ENCODE measurements around the gene LGALS16. TPM values are rescaled to one million over a fixed set of nuclear protein-coding genes. Genes with fewer than 3 reads are reported as not detected.
A peak's percentile ranks its signal among the peaks of the same experiment; 100 is the strongest.
"Not testable (repeated sequence)": the region's sequence is repeated elsewhere in the genome, so short reads cannot be mapped to it uniquely, and the experiment has no call there.

Gene LGALS16
- total and polyA plus RNA-seq, 4 experiments from 2014 or later: not detected

GRCh38 chr19:39659791-39660190 lies 4.1 kb downstream of the LGALS16 start:
- H3K4me1 Mint-ChIP-seq: peaks cover 0 to 9% (median under 1%) of the 10 kb centered on the region in 4 donors
- no peak overlapping the region for H3K4me3 ChIP-seq (ENCODE audit: low read length in 2 of 2)
- no peaks in the 10 kb centered on the region for H3K36me3 ChIP-seq (ENCODE audit: insufficient read depth, low read length)
- no peaks in the 10 kb centered on the region for H3K4me1 ChIP-seq (ENCODE audit: insufficient read depth, low read length)
- H3K27ac ChIP-seq (ENCODE audit: low read depth, low read length): no peak overlapping the region
- no peaks in the 10 kb centered on the region for H3K36me3 Mint-ChIP-seq
- H3K27me3 ChIP-seq (ENCODE audit: insufficient read depth, low read length): no peaks in the 10 kb centered on the region
- peaks cover 0 to 1% (median 0%) of the 10 kb centered on the region in 8 donors for H3K9me3 Mint-ChIP-seq
- peak overlapping the region in 1 of 7 donors; percentile 32 for H3K27ac Mint-ChIP-seq
- ChIA-PET POLR2A (ENCODE audit: partially characterized antibody) (no interaction called here), CTCF (ENCODE audit: partially characterized antibody) (no interaction called here)
- H3K9me3 ChIP-seq (ENCODE audit: control insufficient read depth in 1 of 2, low read length in 2 of 2): no peaks in the 10 kb centered on the region
- H3K4me3 Mint-ChIP-seq: no peak overlapping the region
- H3K27me3 Mint-ChIP-seq: peaks cover 6 to 14% of the 10 kb centered on the region in 2 donors
- intact Hi-C loops (cut with micrococcal nuclease): no loop called here
- no peak for DNase-seq

DNA sequence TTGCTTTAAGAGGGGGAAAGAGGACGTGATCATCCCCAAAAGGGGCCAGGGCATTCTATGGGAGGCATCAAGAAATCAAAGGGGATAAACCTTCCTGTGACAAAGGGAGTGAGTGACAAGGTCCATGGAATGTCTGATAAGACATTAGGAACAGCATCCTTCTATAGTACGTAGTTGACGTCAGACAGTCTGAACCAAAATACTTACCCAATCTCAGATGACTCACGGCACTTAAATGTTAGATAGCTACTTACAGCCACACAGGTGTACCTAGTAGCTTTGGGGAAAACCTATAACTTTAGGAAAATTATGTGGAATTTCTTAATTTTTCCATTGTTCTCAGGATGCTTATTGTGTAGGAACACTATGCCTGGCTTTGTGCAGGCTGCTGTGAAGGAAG lies 4.9 kb downstream of the LGALS16 start:
- Histone ChIP-seq H3K27me3 (ENCODE audit: insufficient read depth, low read length) (no peaks in the 10 kb centered on the region), H3K4me3 (ENCODE audit: low read length in 2 of 2) (no peak overlapping the region), H3K4me1 (ENCODE audit: insufficient read depth, low read length) (no peaks in the 10 kb centered on the region), H3K27ac (ENCODE audit: low read depth, low read length) (no peak overlapping the region), H3K9me3 (ENCODE audit: control insufficient read depth in 1 of 2, low read length in 2 of 2) (no peaks in the 10 kb centered on the region), H3K36me3 (ENCODE audit: insufficient read depth, low read length) (no peaks in the 10 kb centered on the region)
- ChIA-PET POLR2A (ENCODE audit: partially characterized antibody) (no interaction called here), CTCF (ENCODE audit: partially characterized antibody) (no interaction called here)
- no peak overlapping the region for H3K27ac Mint-ChIP-seq
- intact Hi-C loops (cut with micrococcal nuclease): no loop called here
- H3K4me1 Mint-ChIP-seq: peaks cover 0 to 9% (median under 1%) of the 10 kb centered on the region in 4 donors
- peaks cover 6 to 15% of the 10 kb centered on the region in 2 donors for H3K27me3 Mint-ChIP-seq
- H3K4me3 Mint-ChIP-seq: no peak overlapping the region
- no peak for DNase-seq
- peaks cover 0 to 9% (median 2%) of the 10 kb centered on the region in 8 donors for H3K9me3 Mint-ChIP-seq
- H3K36me3 Mint-ChIP-seq: no peaks in the 10 kb centered on the region

DNA sequence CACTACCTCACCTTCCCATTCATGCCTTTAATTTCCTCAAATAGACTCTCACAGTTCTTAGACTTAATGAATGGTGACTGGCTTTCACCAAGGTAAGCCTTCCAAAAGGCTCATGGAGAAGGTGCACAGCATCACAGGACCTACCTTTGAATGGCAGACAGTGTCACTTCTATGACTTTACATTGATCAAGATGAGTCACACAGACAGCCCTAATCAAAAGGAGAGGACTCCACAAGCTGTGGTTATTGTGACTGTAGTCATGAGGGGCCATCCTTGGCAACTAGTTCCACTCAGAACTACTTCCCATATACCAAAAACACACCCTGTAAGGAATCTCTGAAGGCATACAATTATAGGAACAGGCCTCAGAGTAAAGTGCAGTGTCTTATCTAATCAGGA lies 5.9 kb downstream of the LGALS16 start:
- CTCF ChIA-PET (ENCODE audit: partially characterized antibody): no interaction called here

DNA sequence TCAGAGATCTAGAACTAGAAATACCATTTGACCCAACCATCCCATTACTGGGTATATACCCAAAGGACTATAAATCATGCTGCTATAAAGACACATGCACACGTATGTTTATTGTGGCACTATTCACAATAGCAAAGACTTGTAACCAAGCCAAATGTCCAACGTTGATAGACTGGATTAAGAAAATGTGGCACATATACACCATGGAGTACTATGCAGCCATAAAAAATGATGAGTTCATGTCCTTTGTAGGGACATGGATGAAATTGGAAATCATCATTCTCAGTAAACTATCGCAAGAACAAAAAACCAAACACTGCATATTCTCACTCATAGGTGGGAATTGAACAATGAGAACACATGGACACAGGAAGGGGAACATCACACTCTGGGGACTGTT lies 14.1 kb downstream of the LGALS16 start:
- H3K4me3 ChIP-seq (ENCODE audit: low read length in 2 of 2); DNase-seq; H3K27ac ChIP-seq (ENCODE audit: low read depth, low read length); H3K4me3 Mint-ChIP-seq; H3K36me3 ChIP-seq (ENCODE audit: insufficient read depth, low read length); H3K27ac Mint-ChIP-seq; H3K36me3 Mint-ChIP-seq; H3K27me3 ChIP-seq (ENCODE audit: insufficient read depth, low read length); H3K9me3 ChIP-seq (ENCODE audit: control insufficient read depth in 1 of 2, low read length in 2 of 2); POLR2A ChIA-PET (ENCODE audit: partially characterized antibody): not testable (repeated sequence)
- intact Hi-C loops (cut with micrococcal nuclease): loop anchor here (5.0 kb wide), 2 partner anchors 97 to 172 kb away; no protein-coding TSS in a partner anchor
- Mint-ChIP-seq H3K9me3 (peaks cover 0 to 17% (median 2%) of the 10 kb centered on the region in 8 donors), H3K27me3 (peaks cover 6 to 13% of the 10 kb centered on the region in 2 donors), H3K4me1 (peaks cover 3 to 23% (median 14%) of the 10 kb centered on the region in 4 donors)
- peaks cover 18% of the 10 kb centered on the region for H3K4me1 ChIP-seq (ENCODE audit: insufficient read depth, low read length)
- CTCF ChIA-PET (ENCODE audit: partially characterized antibody): interaction anchor here (5.1 kb wide), 1 partner anchor 230 kb away, joined by 46 read pairs; no protein-coding TSS in a partner anchor

More for the DNA sequence above, 5.9 kb downstream of the LGALS16 start:
- Histone ChIP-seq H3K4me3 (ENCODE audit: low read length in 2 of 2) (no peak overlapping the region), H3K4me1 (ENCODE audit: insufficient read depth, low read length) (no peaks in the 10 kb centered on the region), H3K27ac (ENCODE audit: low read depth, low read length) (no peak overlapping the region), H3K27me3 (ENCODE audit: insufficient read depth, low read length) (no peaks in the 10 kb centered on the region), H3K36me3 (ENCODE audit: insufficient read depth, low read length) (no peaks in the 10 kb centered on the region), H3K9me3 (ENCODE audit: control insufficient read depth in 1 of 2, low read length in 2 of 2) (no peaks in the 10 kb centered on the region)
- Mint-ChIP-seq H3K9me3 (peaks cover 0 to 16% (median 2%) of the 10 kb centered on the region in 8 donors), H3K4me3 (no peak overlapping the region), H3K27ac (no peak overlapping the region), H3K4me1 (peaks cover 0 to 9% (median under 1%) of the 10 kb centered on the region in 4 donors), H3K36me3 (no peaks in the 10 kb centered on the region), H3K27me3 (peaks cover 5 to 13% of the 10 kb centered on the region in 2 donors)
- POLR2A ChIA-PET (ENCODE audit: partially characterized antibody): no interaction called here
- no peak for DNase-seq
- intact Hi-C loops (cut with micrococcal nuclease): no loop called here

DNA sequence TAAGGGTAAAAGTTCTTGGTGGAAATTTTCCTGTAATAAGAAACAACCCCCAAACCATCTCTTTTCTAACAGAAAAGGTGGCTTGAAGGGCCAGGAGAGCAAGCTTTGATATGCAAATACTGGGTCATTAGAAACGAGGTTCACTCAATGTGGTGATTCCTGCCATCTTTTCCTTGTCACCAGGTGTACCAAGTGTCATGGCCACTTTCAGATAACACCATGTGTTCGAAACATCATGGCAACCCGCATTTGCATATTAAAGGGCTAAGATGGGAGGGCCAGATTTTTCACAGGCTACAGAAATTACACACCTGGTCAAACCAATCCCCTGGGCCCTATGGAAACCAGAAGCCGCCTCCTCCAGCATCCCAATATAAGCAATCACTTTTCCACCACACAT lies 15.3 kb downstream of the LGALS16 start:
- H3K27ac Mint-ChIP-seq: no peak overlapping the region
- Histone ChIP-seq H3K4me1 (ENCODE audit: insufficient read depth, low read length) (peaks cover 24% of the 10 kb centered on the region), H3K36me3 (ENCODE audit: insufficient read depth, low read length) (no peaks in the 10 kb centered on the region), H3K27ac (ENCODE audit: low read depth, low read length) (no peak overlapping the region), H3K27me3 (ENCODE audit: insufficient read depth, low read length) (no peaks in the 10 kb centered on the region), H3K9me3 (ENCODE audit: control insufficient read depth in 1 of 2, low read length in 2 of 2) (no peaks in the 10 kb centered on the region), H3K4me3 (ENCODE audit: low read length in 2 of 2) (no peak overlapping the region)
- peaks cover 0 to 7% (median 0%) of the 10 kb centered on the region in 8 donors for H3K9me3 Mint-ChIP-seq
- no peaks in the 10 kb centered on the region for H3K36me3 Mint-ChIP-seq
- intact Hi-C loops (cut with micrococcal nuclease): loop anchor here (5.0 kb wide), 2 partner anchors 96 to 171 kb away; no protein-coding TSS in a partner anchor
- H3K4me3 Mint-ChIP-seq: no peak overlapping the region
- no peak for DNase-seq
- H3K4me1 Mint-ChIP-seq: peaks cover 4 to 30% (median 18%) of the 10 kb centered on the region in 4 donors
- peaks cover 6 to 11% of the 10 kb centered on the region in 2 donors for H3K27me3 Mint-ChIP-seq
- ChIA-PET CTCF (ENCODE audit: partially characterized antibody) (interaction anchor here (5.1 to 7.1 kb wide), 3 partner anchors 117 to 231 kb away, joined by 39 to 100 read pairs (median 46); no protein-coding TSS in a partner anchor), POLR2A (ENCODE audit: partially characterized antibody) (interaction anchor here (1.5 kb wide), 1 partner anchor 108 kb away, joined by 3 read pairs; no protein-coding TSS in a partner anchor)

- Histone ChIP-seq H3K27me3 (ENCODE audit: insufficient read depth, low read length) (no peaks in the 10 kb centered on the region), H3K27ac (ENCODE audit: low read depth, low read length) (no peak overlapping the region), H3K4me3 (ENCODE audit: low read length in 2 of 2) (no peak overlapping the region), H3K36me3 (ENCODE audit: insufficient read depth, low read length) (no peaks in the 10 kb centered on the region), H3K9me3 (ENCODE audit: control insufficient read depth in 1 of 2, low read length in 2 of 2) (no peaks in the 10 kb centered on the region), H3K4me1 (ENCODE audit: insufficient read depth, low read length) (peaks cover 24% of the 10 kb centered on the region)
- Mint-ChIP-seq H3K27ac (peak overlapping the region in 1 of 7 donors; percentile 9), H3K36me3 (no peaks in the 10 kb centered on the region), H3K4me1 (peaks cover 5 to 33% (median 19%) of the 10 kb centered on the region in 4 donors), H3K27me3 (peaks cover 6 to 10% of the 10 kb centered on the region in 2 donors), H3K4me3 (peak overlapping the region in 3 of 8 donors; percentile 5 to 20 (median 17)), H3K9me3 (peaks cover 0 to 2% (median 0%) of the 10 kb centered on the region in 8 donors)
- peak; percentile 50 to 60 (median 59) for DNase-seq
- ChIA-PET CTCF (ENCODE audit: partially characterized antibody) (interaction anchor here (1.1 to 7.1 kb wide), 7 partner anchors 10 to 236 kb away, joined by 4 to 100 read pairs (median 7); partner anchors contain the start of genes EID2B and RPS16), POLR2A (ENCODE audit: partially characterized antibody) (interaction anchor here (1.4 to 1.6 kb wide), 3 partner anchors 108 to 232 kb away, joined by 3 to 5 read pairs (median 4); no protein-coding TSS in a partner anchor)
- intact Hi-C loops (cut with micrococcal nuclease): loop anchor here (1.0 to 5.0 kb wide), 7 partner anchors 95 to 232 kb away; partner anchors contain the start of genes DLL3 and TIMM50
Observed at GRCh38 chr19:39671739-39672363, 16.1 kb downstream of the LGALS16 start.

DNA sequence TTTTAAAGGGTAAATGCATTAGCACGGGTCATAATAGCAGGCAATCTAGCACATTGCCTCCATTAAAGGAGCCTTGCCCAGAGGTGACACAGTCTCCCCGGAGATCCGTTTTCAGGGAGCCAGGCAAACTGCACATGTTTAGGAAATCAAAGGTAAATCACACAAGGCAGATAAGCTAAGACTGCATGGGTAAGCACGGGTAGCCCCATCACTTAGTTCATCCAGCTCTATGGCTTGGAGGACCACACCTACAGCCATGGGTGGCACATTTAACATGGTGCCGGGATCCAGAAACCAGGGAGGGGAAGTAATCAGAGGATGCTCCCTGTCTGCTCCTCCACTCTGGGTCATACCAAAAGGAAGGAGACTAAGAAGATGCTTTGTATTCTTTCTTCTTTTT lies 16.8 kb downstream of the LGALS16 start:
- no peaks in the 10 kb centered on the region for H3K27me3 ChIP-seq (ENCODE audit: insufficient read depth, low read length)
- no peaks in the 10 kb centered on the region for H3K9me3 ChIP-seq (ENCODE audit: control insufficient read depth in 1 of 2, low read length in 2 of 2)
- Mint-ChIP-seq H3K4me1 (peaks cover 7 to 33% (median 19%) of the 10 kb centered on the region in 4 donors), H3K4me3 (peak overlapping the region in 2 of 8 donors; percentile 17 to 20), H3K27me3 (peaks cover 4 to 8% of the 10 kb centered on the region in 2 donors), H3K27ac (peak overlapping the region in 1 of 7 donors; percentile 57), H3K9me3 (peaks cover 0 to 2% (median 0%) of the 10 kb centered on the region in 8 donors), H3K36me3 (no peaks in the 10 kb centered on the region)
- no peak overlapping the region for H3K27ac ChIP-seq (ENCODE audit: low read depth, low read length)
- intact Hi-C loops (cut with micrococcal nuclease): loop anchor here (1.0 to 5.0 kb wide), 7 partner anchors 95 to 232 kb away; partner anchors contain the start of genes DLL3 and TIMM50
- DNase-seq: no peak
- no peaks in the 10 kb centered on the region for H3K36me3 ChIP-seq (ENCODE audit: insufficient read depth, low read length)
- CTCF ChIA-PET (ENCODE audit: partially characterized antibody): interaction anchor here (0.5 to 7.1 kb wide), 14 partner anchors 10 to 1331 kb away, joined by 3 to 100 read pairs (median 6); partner anchors contain the start of genes EID2B and RPS16
- H3K4me1 ChIP-seq (ENCODE audit: insufficient read depth, low read length): peaks cover 24% of the 10 kb centered on the region
- POLR2A ChIA-PET (ENCODE audit: partially characterized antibody): interaction anchor here (1.4 to 1.6 kb wide), 3 partner anchors 109 to 233 kb away, joined by 3 to 5 read pairs (median 4); no protein-coding TSS in a partner anchor
- no peak overlapping the region for H3K4me3 ChIP-seq (ENCODE audit: low read length in 2 of 2)
